ENCODE data around the gene CPEB2.

The CPEB2 gene

DNA sequence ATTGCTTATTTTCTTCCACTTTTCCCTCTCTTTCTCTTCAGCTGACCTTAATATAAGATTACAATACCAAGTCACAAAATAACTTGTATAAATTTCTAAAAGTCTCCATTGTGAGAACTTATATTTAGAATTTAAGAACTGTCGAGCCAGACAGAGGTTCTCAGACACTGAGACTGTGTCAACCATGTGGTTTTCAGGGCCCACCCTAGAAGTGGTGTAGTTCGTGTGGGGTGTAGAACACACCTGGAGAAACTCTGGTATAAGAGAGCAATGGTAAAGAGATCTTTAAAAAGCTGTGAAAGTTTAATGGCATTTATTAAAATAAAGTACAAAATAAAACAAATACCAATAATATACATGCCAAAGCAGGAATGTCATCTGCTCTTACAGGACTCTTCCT, 19.7 kb downstream of the CPEB2 start:
- Mint-ChIP-seq H3K27ac (no peak overlapping the region), H3K36me3 (ENCODE audit: low read depth) (peaks cover 20% of the 10 kb centered on the region), H3K4me3 (no peak overlapping the region), H3K4me1 (peaks cover 40% of the 10 kb centered on the region), H3K27me3 (no peaks in the 10 kb centered on the region), H3K9me3 (no peaks in the 10 kb centered on the region)
- DNase-seq (no peak), ATAC-seq (no peak)

DNA sequence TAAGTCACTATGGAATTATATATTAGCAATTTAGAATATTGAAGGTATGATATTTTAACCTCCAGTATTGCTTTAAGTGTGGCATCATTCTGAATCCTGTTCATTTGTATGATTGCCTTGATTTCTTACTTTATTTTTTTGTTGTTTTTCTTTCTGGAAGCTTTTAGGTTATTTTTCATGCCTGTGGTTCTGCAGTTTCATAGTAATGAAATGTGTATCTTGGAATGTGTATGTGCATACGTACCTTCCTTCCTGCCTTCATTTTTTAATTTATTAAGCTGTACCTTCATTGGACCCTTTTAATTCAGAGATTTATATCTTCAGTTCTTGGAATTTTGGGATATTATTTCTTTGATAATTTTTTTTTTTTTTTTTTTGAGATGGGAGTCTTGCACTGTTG, 22.1 kb downstream of the CPEB2 start:
- H3K4me1 Mint-ChIP-seq = peaks cover 30% of the 10 kb centered on the region
- no peaks in the 10 kb centered on the region for H3K27me3 Mint-ChIP-seq
- H3K9me3 Mint-ChIP-seq = no peaks in the 10 kb centered on the region
- no peak overlapping the region for H3K4me3 Mint-ChIP-seq
- DNase-seq (no peak), ATAC-seq (no peak)
- peaks cover 26% of the 10 kb centered on the region for H3K36me3 Mint-ChIP-seq (ENCODE audit: low read depth)
- no peak overlapping the region for H3K27ac Mint-ChIP-seq

DNA sequence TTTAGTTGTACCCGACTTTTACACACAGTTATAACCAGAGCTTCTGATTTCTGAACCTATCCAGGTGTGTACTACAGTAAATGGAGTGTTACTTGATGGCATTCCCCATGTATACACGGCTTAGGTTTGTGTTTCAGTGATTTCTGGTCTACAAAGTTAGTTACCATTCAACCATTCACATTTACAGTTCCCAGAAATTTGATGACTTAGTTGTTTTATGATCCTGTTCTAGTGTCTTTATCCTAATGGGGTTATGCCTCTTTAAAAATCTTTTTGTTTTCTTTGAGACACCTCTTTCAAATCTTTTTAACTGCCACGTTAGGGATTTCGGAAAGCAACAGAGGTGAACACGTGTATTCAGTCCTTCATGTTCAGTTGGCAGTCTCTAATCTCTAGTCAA, 23.4 kb downstream of the CPEB2 start:
- Mint-ChIP-seq H3K36me3 (ENCODE audit: low read depth) (peaks cover 26% of the 10 kb centered on the region), H3K27me3 (no peaks in the 10 kb centered on the region), H3K27ac (no peak overlapping the region), H3K9me3 (no peaks in the 10 kb centered on the region), H3K4me3 (no peak overlapping the region), H3K4me1 (peaks cover 25% of the 10 kb centered on the region)
- no peak for ATAC-seq
- DNase-seq = no peak

DNA sequence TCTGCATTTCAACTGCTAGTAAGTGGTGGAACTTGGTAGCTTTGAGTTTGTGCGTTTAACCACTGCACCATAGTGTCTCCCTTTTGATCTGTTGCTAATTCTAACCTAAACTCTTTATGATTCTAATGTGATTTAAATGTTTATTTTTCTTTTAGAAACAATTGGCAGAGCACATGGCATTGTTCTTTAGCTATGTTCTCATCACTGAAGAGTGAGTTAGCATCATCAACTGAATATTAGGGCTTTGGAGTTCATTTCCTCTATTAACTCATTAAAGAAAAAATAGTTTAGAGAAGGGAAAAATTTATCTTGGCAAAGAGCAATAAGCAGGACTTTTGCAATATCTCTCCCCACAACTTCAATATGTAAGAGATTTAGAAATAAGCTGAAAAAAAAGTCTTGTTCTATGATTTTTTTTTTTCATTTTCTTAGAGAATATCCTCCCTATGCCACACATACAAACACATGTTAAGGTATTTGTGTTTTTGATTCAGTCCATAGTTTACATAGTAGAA, 25.7 kb downstream of the CPEB2 start:
- Mint-ChIP-seq H3K27ac (no peak overlapping the region), H3K9me3 (no peaks in the 10 kb centered on the region), H3K4me3 (no peak overlapping the region), H3K36me3 (ENCODE audit: low read depth) (peaks cover 31% of the 10 kb centered on the region), H3K27me3 (no peaks in the 10 kb centered on the region), H3K4me1 (peaks cover 12% of the 10 kb centered on the region)
- ATAC-seq (no peak), DNase-seq (no peak)

DNA sequence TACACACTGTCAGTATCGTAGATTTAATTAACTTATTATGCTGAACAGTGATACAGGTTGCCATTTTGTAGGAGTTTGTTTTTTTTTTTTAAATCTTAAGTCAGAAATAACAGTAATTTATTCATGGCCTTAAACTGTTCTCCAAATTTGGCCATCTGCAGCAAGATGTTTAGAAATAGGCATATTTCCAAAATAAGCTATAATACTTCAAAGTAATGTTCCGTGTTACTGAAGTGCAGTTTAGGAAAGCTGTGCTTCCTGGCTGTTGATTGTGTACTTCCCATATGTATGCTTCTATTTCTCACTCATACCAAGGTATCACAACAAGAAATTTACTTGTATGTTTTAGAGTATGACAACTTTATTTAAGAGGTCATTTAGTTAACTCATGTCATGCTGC, 28.9 kb downstream of the CPEB2 start:
- peaks cover 7% of the 10 kb centered on the region for H3K4me1 Mint-ChIP-seq
- no peak overlapping the region for H3K27ac Mint-ChIP-seq
- H3K4me3 Mint-ChIP-seq = no peak overlapping the region
- no peaks in the 10 kb centered on the region for H3K9me3 Mint-ChIP-seq
- H3K36me3 Mint-ChIP-seq (ENCODE audit: low read depth) = peaks cover 36% of the 10 kb centered on the region
- H3K27me3 Mint-ChIP-seq = no peaks in the 10 kb centered on the region
- ATAC-seq (no peak), DNase-seq (no peak)

DNA sequence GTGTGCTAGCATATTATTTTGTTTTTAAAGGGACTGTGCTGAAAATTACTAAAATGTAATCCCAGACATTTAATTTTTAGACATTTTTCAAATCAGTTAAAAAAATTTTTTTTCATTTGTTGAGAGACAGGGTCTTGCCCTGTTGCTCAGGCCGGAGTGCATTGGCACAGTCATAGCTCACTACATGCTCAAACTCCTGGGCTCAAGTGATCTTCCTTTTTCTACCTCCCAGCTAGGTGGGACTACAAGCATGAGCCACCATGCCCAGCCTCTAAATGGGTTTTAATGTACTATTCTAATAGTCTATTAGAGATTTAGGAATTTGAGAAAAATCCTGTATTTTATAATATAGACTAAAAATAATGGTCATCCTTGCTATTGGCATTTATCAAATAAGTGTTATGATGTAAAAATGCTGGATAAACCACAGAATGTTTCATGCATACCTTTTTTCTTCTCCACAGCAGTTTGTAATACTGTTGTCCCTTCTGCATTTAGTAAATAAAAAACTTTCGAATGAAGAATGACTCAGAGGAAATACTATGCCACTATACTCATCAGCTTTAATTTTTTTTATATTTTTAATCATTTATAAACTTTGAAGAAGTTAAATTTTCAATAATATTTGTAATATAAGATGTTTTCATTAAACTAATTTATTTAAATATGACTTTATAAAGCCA, 29.9 kb downstream of the CPEB2 start:
- H3K4me1 Mint-ChIP-seq = peaks cover 7% of the 10 kb centered on the region
- H3K4me3 Mint-ChIP-seq = no peak overlapping the region
- ATAC-seq = no peak
- no peak overlapping the region for H3K27ac Mint-ChIP-seq
- no peaks in the 10 kb centered on the region for H3K27me3 Mint-ChIP-seq
- no peaks in the 10 kb centered on the region for H3K9me3 Mint-ChIP-seq
- H3K36me3 Mint-ChIP-seq (ENCODE audit: low read depth) = peaks cover 35% of the 10 kb centered on the region
- no peak for DNase-seq

DNA sequence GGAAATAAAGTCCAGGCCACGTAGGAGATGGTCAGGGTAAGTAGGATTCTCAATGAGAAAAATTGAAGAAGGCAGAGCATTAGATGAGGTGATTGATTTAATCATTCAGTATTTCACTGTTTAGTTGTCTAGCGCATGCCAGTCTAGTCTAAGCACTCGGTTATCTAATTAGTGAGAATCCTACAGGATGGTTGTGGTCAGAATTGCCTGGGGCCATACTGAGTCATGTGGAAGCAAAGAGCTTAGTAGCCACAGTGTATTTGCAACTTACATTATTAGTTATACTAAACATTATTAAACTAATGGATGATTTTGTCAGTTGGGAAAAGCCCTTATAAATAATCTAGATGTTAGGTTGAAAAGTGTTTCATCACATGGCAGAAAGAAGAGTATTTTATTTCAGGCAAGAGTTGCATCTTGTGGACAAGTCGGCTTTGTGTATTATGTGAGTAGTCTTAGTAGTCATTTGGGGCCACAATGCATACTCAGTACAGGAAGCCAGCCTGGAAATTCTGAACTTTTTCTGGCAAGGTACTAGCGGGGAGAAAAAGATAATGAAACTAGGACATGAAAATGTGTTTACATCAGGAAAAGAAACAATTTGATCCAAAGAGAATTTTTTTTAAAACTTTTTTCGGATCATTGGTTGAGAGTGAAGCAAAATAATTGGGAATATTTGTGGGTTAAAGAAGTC, 31.9 kb downstream of the CPEB2 start:
- H3K4me1 Mint-ChIP-seq = peaks cover 3% of the 10 kb centered on the region
- H3K27ac Mint-ChIP-seq = no peak overlapping the region
- no peak for DNase-seq
- H3K27me3 Mint-ChIP-seq = no peaks in the 10 kb centered on the region
- no peaks in the 10 kb centered on the region for H3K9me3 Mint-ChIP-seq
- H3K36me3 Mint-ChIP-seq (ENCODE audit: low read depth) = peaks cover 28% of the 10 kb centered on the region
- ATAC-seq = no peak
- no peak overlapping the region for H3K4me3 Mint-ChIP-seq

DNA sequence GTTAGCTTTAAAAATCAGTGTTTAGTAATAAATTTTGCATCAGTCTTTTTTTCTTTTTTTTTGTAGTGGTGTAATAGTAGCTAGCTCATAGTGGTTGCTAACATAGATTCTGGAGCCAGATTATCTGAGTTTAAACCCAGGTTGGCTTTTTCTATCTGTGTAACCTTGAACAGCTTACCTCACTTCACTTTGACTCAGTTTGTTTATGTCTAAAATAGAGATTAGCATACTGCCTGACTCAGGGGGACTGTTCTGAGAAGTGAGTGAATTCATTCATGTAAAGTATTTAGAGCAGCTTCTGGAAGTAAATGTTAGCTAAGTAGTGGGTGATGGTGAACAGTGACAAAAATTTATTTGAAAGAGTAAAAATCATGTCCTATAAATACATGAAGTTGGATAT, 32.9 kb downstream of the CPEB2 start:
- peak; percentile 54 for ATAC-seq
- no peaks in the 10 kb centered on the region for H3K27me3 Mint-ChIP-seq
- peaks cover 25% of the 10 kb centered on the region for H3K36me3 Mint-ChIP-seq (ENCODE audit: low read depth)
- no peak for DNase-seq
- no peaks in the 10 kb centered on the region for H3K4me1 Mint-ChIP-seq
- H3K4me3 Mint-ChIP-seq = no peak overlapping the region
- H3K27ac Mint-ChIP-seq = no peak overlapping the region
- H3K9me3 Mint-ChIP-seq = no peaks in the 10 kb centered on the region

DNA sequence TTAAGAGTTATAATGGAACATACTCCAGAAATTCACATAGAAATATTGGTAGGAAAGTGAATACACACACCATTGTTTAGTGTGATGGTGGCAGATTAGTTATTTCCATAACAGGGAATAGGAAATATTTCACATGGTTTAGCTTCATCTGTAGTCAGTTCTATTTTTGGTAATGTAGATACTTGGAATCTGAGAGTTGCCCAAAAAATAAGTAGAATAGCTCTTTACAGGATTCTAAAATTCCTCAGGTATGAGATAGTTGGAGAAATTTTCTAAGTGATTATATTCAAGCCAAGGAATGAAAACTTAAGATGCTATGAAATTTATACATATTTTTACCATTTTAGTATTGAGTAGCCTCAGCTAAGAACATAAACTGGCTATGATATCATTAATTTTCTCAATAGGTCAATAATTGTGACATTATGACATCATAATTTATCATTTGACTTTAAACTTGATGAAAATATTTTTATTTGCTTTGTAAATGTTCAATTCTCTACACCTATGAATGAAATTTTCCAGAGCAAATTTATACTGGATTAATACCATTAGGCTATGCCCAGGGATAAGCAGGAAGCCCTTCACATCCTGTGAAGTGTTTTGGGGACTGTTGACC, 35.8 kb downstream of the CPEB2 start:
- ATAC-seq (no peak), DNase-seq (no peak)
- H3K27me3 Mint-ChIP-seq = no peaks in the 10 kb centered on the region
- no peak overlapping the region for H3K4me3 Mint-ChIP-seq
- no peaks in the 10 kb centered on the region for H3K9me3 Mint-ChIP-seq
- H3K36me3 Mint-ChIP-seq (ENCODE audit: low read depth) = peaks cover 24% of the 10 kb centered on the region
- H3K4me1 Mint-ChIP-seq = peaks cover 2% of the 10 kb centered on the region
- no peak overlapping the region for H3K27ac Mint-ChIP-seq

DNA sequence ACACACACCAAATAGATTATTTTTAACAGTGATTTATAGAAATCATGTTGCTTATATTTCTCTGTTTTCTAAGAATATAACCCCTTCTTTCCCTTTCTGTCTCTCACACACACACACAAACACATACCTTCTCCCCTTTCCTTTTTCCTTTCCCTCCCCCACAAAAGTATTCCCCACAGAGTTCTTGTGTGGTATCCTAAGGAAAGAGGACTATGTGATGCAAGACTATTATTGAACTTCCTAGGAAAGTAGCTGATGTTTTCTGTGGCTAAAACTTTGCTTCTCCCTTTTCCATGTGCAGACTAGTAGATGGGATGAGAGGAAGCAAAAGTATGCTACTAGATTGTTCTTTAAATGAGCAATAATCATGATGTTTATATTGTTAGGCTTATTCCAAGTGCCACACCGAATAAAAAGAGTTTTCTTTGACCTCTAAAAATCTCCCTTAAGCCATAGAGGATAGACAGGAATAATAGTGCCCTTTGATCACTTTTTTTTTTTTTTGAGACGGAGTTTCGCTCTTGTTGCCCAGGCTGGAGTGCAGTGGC, 38.7 kb downstream of the CPEB2 start:
- no peak overlapping the region for H3K4me3 Mint-ChIP-seq
- H3K27ac Mint-ChIP-seq = no peak overlapping the region
- ATAC-seq (no peak), DNase-seq (no peak)
- H3K27me3 Mint-ChIP-seq = no peaks in the 10 kb centered on the region
- H3K4me1 Mint-ChIP-seq = peaks cover 4% of the 10 kb centered on the region
- H3K9me3 Mint-ChIP-seq = no peaks in the 10 kb centered on the region
- peaks cover 6% of the 10 kb centered on the region for H3K36me3 Mint-ChIP-seq (ENCODE audit: low read depth)

DNA sequence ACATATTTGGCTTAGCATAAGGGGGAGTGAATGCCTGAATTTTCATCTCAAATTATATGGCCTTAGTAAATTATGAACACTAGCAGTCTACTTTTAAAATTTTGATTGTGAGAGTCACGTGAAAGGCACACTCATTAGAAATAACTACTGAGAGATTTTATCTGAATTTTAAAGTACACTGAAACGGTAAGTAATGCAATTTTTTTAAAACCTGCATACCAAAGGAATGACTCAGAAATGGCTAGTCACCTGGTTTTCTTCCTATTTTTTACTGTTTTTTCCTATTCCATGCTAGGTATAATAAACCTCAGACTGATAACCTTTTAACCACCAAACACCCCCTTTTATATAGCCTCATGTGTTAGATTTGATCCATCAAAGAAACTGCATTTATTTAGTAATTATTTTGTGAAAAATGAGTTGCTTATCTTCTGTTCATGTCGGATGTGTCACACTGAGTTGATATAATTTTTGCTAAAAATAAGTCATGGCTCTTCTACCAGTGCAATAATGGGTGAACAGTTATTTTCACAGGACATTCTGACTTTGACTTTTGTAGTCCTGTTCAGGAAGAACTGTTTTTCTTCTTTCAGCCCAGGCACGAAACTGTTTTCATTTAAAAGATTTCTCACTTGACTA, 40.4 kb downstream of the CPEB2 start:
- no peak overlapping the region for H3K27ac Mint-ChIP-seq
- DNase-seq = no peak
- no peak for ATAC-seq
- peaks cover 7% of the 10 kb centered on the region for H3K4me1 Mint-ChIP-seq
- H3K27me3 Mint-ChIP-seq = no peaks in the 10 kb centered on the region
- H3K36me3 Mint-ChIP-seq (ENCODE audit: low read depth) = peaks cover 14% of the 10 kb centered on the region
- H3K4me3 Mint-ChIP-seq = no peak overlapping the region
- no peaks in the 10 kb centered on the region for H3K9me3 Mint-ChIP-seq

DNA sequence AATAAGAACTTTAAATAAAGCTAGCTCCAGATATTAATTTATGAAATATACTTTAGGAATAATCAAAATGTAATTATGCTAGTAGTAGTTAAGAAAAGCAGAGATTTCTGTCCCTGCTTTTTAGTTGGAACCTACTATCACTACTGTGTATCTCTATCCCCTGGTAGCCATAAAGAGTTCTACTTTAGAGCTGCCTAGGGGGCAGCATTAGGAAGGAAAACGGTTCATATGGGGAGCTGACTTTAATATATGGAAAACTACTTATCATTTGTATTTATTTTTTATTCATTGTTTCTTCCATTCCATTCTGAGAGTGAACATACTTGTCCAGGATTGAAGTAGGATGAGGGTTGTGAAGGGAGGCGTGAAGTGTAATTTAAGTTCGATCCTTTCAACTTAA, 40.9 kb downstream of the CPEB2 start:
- H3K36me3 Mint-ChIP-seq (ENCODE audit: low read depth) = peaks cover 14% of the 10 kb centered on the region
- peaks cover 7% of the 10 kb centered on the region for H3K4me1 Mint-ChIP-seq
- H3K9me3 Mint-ChIP-seq = no peaks in the 10 kb centered on the region
- H3K27me3 Mint-ChIP-seq = no peaks in the 10 kb centered on the region
- DNase-seq (no peak), ATAC-seq (no peak)
- H3K27ac Mint-ChIP-seq = no peak overlapping the region
- H3K4me3 Mint-ChIP-seq = no peak overlapping the region

DNA sequence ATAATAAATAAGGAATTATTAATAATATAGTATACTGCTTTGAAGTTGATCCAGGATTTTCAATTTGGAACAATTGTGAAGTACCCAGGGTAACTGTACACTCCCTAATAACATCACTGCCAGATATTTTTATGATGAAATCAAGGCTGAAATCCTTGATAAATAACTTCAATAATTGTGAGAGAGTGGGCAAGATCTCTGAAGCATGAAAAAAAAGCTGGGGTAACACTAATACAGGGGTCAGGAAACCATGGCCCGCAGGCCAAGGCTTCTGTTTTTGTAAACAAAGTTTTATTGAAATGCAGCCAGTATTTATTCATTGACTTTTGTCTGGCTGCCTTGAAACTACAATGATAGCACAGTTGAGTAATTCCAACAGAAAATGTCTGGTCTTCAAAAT, 41.6 kb downstream of the CPEB2 start:
- Mint-ChIP-seq H3K4me3 (no peak overlapping the region), H3K27ac (no peak overlapping the region), H3K36me3 (ENCODE audit: low read depth) (peaks cover 14% of the 10 kb centered on the region), H3K27me3 (no peaks in the 10 kb centered on the region), H3K9me3 (no peaks in the 10 kb centered on the region), H3K4me1 (peaks cover 7% of the 10 kb centered on the region)
- DNase-seq = no peak
- ATAC-seq = no peak

DNA sequence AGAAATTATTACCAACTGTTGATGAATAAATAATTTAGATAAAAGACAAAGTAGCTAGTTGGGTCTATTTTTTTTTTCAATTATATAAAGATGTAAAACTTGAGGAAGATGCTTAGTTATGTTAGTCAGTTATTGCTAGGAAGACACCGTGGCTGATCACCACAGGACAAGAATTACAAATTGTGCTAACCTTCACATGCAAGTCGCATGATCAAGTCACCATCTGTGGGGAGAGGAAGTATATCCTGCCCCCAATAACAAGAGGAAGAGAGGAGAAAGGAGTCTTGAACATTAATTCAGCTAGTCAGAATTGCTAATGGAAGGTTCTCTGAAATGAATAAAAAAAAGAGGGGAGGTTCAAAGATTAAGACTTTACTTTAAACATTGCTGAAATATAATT, 52.3 kb downstream of the CPEB2 start:
- Mint-ChIP-seq H3K27ac (no peak overlapping the region), H3K4me3 (no peak overlapping the region), H3K9me3 (no peaks in the 10 kb centered on the region), H3K4me1 (no peaks in the 10 kb centered on the region), H3K27me3 (no peaks in the 10 kb centered on the region), H3K36me3 (ENCODE audit: low read depth) (peaks cover 40% of the 10 kb centered on the region)
- no peak for DNase-seq
- ATAC-seq = no peak
